Measurements from ENCODE around the gene ELF4. TPM values are rescaled to one million over a fixed set of nuclear protein-coding genes. Genes with fewer than 3 reads are reported as not detected.

The ELF4 gene
- total RNA-seq, 1 experiment from 2014 or later = 0.81 TPM

DNA sequence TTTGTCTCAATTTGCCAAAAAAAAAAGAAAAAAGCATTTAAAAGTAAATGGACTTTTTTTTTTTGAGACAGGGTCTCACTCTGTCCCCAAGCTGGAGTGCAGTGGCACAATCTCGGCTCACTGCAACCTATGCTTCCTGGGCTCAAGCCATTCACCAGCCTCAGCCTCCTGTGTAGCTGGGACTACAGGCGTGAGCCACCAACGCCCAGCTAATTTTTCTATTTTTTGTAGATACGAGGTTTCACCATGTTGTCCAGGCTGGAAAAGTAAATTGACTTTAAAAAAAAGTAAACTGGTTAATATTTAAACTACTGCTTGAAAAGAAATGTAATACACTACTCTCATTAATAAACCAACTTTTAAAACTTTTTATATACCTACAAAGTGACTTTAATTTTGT lies 49.5 kb upstream of the ELF4 start:
- Mint-ChIP-seq H3K27ac (no peak overlapping the region), H3K36me3 (ENCODE audit: insufficient read depth in 1 of 3, low read depth in 3 of 3) (peaks cover 0 to 3% (median 0%) of the 10 kb centered on the region in 3 experiments; a peak in 4 of 7 replicates), H3K4me1 (peaks cover under 1 to 2% of the 10 kb centered on the region in 2 experiments; a peak in 2 of 4 replicates), H3K9me3 (peaks cover 0 to 48% of the 10 kb centered on the region in 2 experiments; a peak in 2 of 5 replicates), H3K4me3 (no peak overlapping the region), H3K27me3 (ENCODE audit: low read depth) (no peaks in the 10 kb centered on the region)
- Histone ChIP-seq H3K27me3 (ENCODE audit: insufficient read depth, low read length) (no peaks in the 10 kb centered on the region), H3K79me2 (ENCODE audit: insufficient read depth, low read length) (0 out of 2 replicates have a peak, but pooled peaks cover 2% of the 10 kb centered on the region), H4K8ac (replicated peaks; ENCODE audit: insufficient read length, low read depth, low read length) (no peak overlapping the region), H3K4me1 (ENCODE audit: insufficient read depth, low read length) (no peaks in the 10 kb centered on the region), H3K23ac (ENCODE audit: insufficient read length, low read depth, low read length) (no peak overlapping the region), H3K27ac (ENCODE audit: insufficient read length, low read depth, low read length) (no peak overlapping the region), H3K9me3 (ENCODE audit: control insufficient read depth, low read depth, low read length) (no peaks in the 10 kb centered on the region), H3T11ph (ENCODE audit: low read length) (no peak overlapping the region), H3K4me2 (ENCODE audit: insufficient read depth, insufficient read length, low read length) (no peak overlapping the region), H2BK20ac (ENCODE audit: low read depth, low read length, poor library complexity, severe bottlenecking) (no peak overlapping the region), H3K18ac (ENCODE audit: insufficient read length, low read depth, low read length) (no peak overlapping the region), H4K5ac (ENCODE audit: insufficient read length, low read depth, low read length) (no peak overlapping the region), H3K23me2 (ENCODE audit: insufficient read length, low read depth, low read length, poor library complexity, severe bottlenecking) (no peaks in the 10 kb centered on the region), H4K91ac (ENCODE audit: insufficient read length, low read depth, low read length) (no peak overlapping the region), H2BK12ac (ENCODE audit: insufficient read length, low read depth, low read length) (no peak overlapping the region), H3K4ac (ENCODE audit: low read depth, low read length) (no peak overlapping the region), H2AFZ (ENCODE audit: low read length) (no peak overlapping the region), H3K9ac (ENCODE audit: extremely low read depth, insufficient read length, low read length) (no peak overlapping the region), H3K14ac (ENCODE audit: insufficient read depth, low read length) (no peak overlapping the region), H4K20me1 (ENCODE audit: control insufficient read depth, insufficient read depth, insufficient read length) (no peaks in the 10 kb centered on the region), H3K79me1 (ENCODE audit: insufficient read depth, low read depth, low read length, poor library complexity, severe bottlenecking) (no peaks in the 10 kb centered on the region), H2BK120ac (ENCODE audit: low read depth, low read length, poor library complexity, severe bottlenecking) (no peak overlapping the region), H2BK5ac (ENCODE audit: insufficient read length, low read length) (no peak overlapping the region), H2AK5ac (ENCODE audit: insufficient read length, low read length) (no peak overlapping the region), H2BK15ac (ENCODE audit: low read depth, low read length) (no peak overlapping the region), H3K56ac (ENCODE audit: insufficient read length, low read depth, low read length) (no peak overlapping the region)
- no peak for DNase-seq
- WGBS (ENCODE audit: extremely low coverage, insufficient read length, low lambda C conversion rate) = no CpG with 5 or more reads among the region's 4 CpGs
- TF ChIP-seq, protein P1, sequence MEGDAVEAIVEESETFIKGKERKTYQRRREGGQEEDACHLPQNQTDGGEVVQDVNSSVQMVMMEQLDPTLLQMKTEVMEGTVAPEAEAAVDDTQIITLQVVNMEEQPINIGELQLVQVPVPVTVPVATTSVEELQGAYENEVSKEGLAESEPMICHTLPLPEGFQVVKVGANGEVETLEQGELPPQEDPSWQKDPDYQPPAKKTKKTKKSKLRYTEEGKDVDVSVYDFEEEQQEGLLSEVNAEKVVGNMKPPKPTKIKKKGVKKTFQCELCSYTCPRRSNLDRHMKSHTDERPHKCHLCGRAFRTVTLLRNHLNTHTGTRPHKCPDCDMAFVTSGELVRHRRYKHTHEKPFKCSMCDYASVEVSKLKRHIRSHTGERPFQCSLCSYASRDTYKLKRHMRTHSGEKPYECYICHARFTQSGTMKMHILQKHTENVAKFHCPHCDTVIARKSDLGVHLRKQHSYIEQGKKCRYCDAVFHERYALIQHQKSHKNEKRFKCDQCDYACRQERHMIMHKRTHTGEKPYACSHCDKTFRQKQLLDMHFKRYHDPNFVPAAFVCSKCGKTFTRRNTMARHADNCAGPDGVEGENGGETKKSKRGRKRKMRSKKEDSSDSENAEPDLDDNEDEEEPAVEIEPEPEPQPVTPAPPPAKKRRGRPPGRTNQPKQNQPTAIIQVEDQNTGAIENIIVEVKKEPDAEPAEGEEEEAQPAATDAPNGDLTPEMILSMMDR (conservative IDR thresholded peaks at IDR 0.05) = no peak

Measured in H9 (cell line).